OCI-M1 (cell line): ENCODE measurements around the gene ANKRD65.

Source experiments
- DNase-seq: peaks from one replicate; lab custom pipeline; 2025; lab: John Stamatoyannopoulos, UW

Gene ANKRD65

GRCh38 chr1:1441002-1441888, 20.2 kb upstream of the ANKRD65 start:
- DNase-seq, result peak; percentile 73

GRCh38 chr1:1440262-1441001, 19.4 kb upstream of the ANKRD65 start:
- no peak for DNase-seq

GRCh38 chr1:1439546-1440261, 18.6 kb upstream of the ANKRD65 start:
- no peak for DNase-seq

GRCh38 chr1:1438531-1439381, 17.7 kb upstream of the ANKRD65 start:
- DNase-seq, result no peak

GRCh38 chr1:1437904-1438376, 16.9 kb upstream of the ANKRD65 start:
- peak; percentile 22 for DNase-seq

- no peak for DNase-seq
Observed at GRCh38 chr1:1437033-1437903, 16.2 kb upstream of the ANKRD65 start.

- DNase-seq, result no peak
Observed at GRCh38 chr1:1436630-1437032, 15.6 kb upstream of the ANKRD65 start.

- no peak for DNase-seq
Observed at GRCh38 chr1:1435911-1436629, 15.0 kb upstream of the ANKRD65 start.

- DNase-seq, result no peak
Observed at GRCh38 chr1:1435106-1435903, 14.2 kb upstream of the ANKRD65 start, which contains the start of gene VWA1. VWA1 (plus strand) TSS chr1:1435690; CDS start chr1:1435749, 59 bp downstream.

- DNase-seq, result no peak
Observed at GRCh38 chr1:1434824-1435105, 13.7 kb upstream of the ANKRD65 start.

- DNase-seq, result no peak
Observed at GRCh38 chr1:1434131-1434823, 13.2 kb upstream of the ANKRD65 start.

GRCh38 chr1:1433804-1434130, 12.7 kb upstream of the ANKRD65 start:
- DNase-seq, result no peak

- peak; percentile 23 for DNase-seq
Observed at GRCh38 chr1:1432951-1433803, 12.1 kb upstream of the ANKRD65 start.

GRCh38 chr1:1432274-1432950, 11.3 kb upstream of the ANKRD65 start:
- no peak for DNase-seq

- DNase-seq, result no peak
Observed at GRCh38 chr1:1431845-1432273, 10.8 kb upstream of the ANKRD65 start.

- DNase-seq, result no peak
Observed at GRCh38 chr1:1430992-1431844, 10.1 kb upstream of the ANKRD65 start.
